Retinal pigment epithelial cell (primary cell): ENCODE results near the gene MN1.

Experiments used
- DNase-seq: peaks from one replicate; pipeline ENCODE4 v3.0.0-alpha.2; 2010; ENCODE audit warnings: low read depth
- H3K4me3 ChIP-seq: 2 replicates; pipeline ENCODE4 v1.5.1; 2011; ENCODE audit warnings: mild to moderate bottlenecking, low read length, control low read depth, moderate library complexity
- TF ChIP-seq, protein P1 (sequence below): conservative IDR thresholded peaks from 2 replicates; pipeline ENCODE4 v1.5.1; 2011; ENCODE audit warnings: low read depth, low read length, control low read depth, inconsistent platforms

The MN1 gene

GRCh38 chr22:27752771-27753170 is 48.8 kb downstream of the MN1 start:
- TF ChIP-seq, protein P1, sequence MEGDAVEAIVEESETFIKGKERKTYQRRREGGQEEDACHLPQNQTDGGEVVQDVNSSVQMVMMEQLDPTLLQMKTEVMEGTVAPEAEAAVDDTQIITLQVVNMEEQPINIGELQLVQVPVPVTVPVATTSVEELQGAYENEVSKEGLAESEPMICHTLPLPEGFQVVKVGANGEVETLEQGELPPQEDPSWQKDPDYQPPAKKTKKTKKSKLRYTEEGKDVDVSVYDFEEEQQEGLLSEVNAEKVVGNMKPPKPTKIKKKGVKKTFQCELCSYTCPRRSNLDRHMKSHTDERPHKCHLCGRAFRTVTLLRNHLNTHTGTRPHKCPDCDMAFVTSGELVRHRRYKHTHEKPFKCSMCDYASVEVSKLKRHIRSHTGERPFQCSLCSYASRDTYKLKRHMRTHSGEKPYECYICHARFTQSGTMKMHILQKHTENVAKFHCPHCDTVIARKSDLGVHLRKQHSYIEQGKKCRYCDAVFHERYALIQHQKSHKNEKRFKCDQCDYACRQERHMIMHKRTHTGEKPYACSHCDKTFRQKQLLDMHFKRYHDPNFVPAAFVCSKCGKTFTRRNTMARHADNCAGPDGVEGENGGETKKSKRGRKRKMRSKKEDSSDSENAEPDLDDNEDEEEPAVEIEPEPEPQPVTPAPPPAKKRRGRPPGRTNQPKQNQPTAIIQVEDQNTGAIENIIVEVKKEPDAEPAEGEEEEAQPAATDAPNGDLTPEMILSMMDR: no peak
- DNase-seq: peak; percentile 69
- no peak overlapping the region for H3K4me3 ChIP-seq

DNA sequence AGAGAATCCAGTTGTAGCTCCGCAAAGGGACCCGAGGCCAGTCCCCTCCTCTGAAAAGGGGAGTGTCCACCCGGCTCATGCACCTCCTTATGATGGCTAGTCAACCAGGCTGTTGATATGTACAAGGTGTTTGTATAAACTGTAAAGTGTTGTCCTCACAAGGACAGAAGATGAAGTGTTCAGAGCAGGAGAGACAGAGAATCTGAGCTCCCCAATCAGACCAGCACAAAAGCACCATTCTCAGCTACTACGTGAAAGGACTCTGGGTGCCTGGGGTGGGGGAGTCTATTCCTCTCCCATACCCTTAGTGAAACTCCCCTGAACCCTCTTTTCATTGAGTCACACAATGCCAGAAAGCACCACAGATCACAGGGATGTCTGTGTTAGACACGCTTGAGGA is 49.4 kb downstream of the MN1 start:
- DNase-seq: no peak
- no peak overlapping the region for H3K4me3 ChIP-seq
- TF ChIP-seq, protein P1: no peak

DNA sequence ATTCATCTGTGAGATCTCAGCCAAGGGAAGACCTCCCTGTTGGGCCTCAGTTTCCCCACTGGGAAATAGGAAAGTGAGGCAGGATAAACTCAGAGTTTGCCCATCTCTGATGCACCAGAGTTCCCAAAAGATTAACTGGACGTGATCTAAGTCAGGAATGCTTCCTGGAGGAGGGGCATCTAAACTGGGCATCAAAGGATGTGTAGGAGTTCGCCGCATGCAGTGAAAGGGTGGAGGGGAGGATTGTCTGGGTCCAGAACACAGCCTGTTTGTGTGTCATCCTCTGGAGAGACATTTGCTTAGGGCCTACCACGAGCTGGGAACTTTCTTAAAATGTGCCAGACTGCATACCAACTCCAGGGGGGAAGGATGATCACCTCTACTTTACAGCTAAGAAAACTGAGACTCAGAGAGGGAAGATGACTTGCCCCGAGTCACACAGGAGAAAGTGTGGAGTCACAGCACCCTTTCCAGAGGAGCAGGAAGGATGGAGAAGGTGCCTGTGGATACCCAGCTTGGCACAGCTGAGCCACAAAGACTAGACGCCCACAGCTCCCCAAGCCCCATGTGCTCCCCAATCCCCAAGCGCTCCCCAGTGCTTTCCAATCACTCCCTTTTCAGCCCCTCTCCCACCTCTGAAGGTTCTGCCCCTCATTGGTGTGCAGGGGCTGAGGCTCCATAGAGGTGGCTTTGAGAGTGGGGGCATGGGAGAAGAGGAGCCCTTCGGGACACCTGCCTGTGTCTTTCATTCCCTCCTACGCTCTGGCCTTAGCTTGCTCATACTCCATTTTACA is 50.1 kb downstream of the MN1 start:
- H3K4me3 ChIP-seq: no peak overlapping the region
- no peak for DNase-seq
- TF ChIP-seq, protein P1: no peak

DNA sequence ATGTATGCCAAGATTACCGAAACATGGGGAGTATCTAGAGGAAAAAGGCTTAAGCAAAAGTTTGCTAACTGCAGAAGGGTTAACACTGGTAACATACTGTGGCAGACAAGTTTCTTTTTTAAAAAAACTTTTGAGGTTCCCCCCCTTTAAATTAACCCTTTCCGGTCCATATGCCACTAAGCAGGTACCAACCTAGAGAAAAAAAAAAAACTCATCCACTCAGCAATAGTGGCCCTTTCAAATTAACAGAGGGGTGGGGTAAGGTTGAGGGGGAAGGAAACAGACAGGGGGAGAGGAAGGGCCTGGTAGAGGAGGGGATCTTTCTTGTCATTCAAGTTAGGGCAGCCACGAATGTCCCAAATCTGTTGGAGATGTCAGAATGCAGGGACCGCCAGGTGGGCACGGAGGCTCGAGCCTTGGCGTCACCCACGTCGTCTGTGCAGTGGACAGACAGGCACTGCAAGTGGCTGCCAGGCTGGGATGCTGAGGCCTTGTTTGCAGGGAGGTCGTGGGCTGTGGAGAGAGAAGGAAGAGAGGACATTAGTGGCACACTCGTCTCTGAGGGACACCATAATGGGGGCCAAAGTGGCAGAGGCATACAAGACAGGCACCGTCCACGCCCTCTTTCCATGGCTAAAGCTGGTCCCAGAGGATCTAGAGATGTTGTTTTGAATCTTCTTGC is 50.8 kb downstream of the MN1 start:
- no peak for DNase-seq
- H3K4me3 ChIP-seq: no peak overlapping the region
- TF ChIP-seq, protein P1: no peak

GRCh38 chr22:27749597-27750225 is 51.8 kb downstream of the MN1 start:
- no peak for DNase-seq
- TF ChIP-seq, protein P1: no peak
- no peak overlapping the region for H3K4me3 ChIP-seq

- peak; percentile 58 for DNase-seq
- H3K4me3 ChIP-seq: no peak overlapping the region
- TF ChIP-seq, protein P1: no peak
These were observed 52.8 kb downstream of the MN1 start for GRCh38 chr22:27748751-27749191.
